Hepatic stellate cell (primary cell): ENCODE measurements around the gene KCNE5.
"Not testable (repeated sequence)": the region's sequence is repeated elsewhere in the genome, so short reads cannot be mapped to it uniquely, and the experiment has no call there.

Source experiments
- DNase-seq: peaks from one replicate; pipeline ENCODE4 v3.0.0; 2011; ENCODE audit warnings: low spot score

Gene KCNE5

GRCh38 chrX:109601486-109601885, 23.5 kb downstream of the KCNE5 start:
- no peak for DNase-seq

- no peak for DNase-seq
Measured at GRCh38 chrX:109600237-109600651, 24.7 kb downstream of the KCNE5 start.

GRCh38 chrX:109596015-109596414, 29.0 kb downstream of the KCNE5 start:
- no peak for DNase-seq

GRCh38 chrX:109590176-109590575, 34.8 kb downstream of the KCNE5 start:
- DNase-seq = no peak

GRCh38 chrX:109585488-109585887, 39.5 kb downstream of the KCNE5 start:
- DNase-seq = no peak

GRCh38 chrX:109578916-109579315, 46.1 kb downstream of the KCNE5 start:
- no peak for DNase-seq

GRCh38 chrX:109577055-109577454, 47.9 kb downstream of the KCNE5 start:
- no peak for DNase-seq

- DNase-seq = not testable (repeated sequence)
Measured at GRCh38 chrX:109576083-109576482, 48.9 kb downstream of the KCNE5 start.
